B cell (primary cell): ENCODE results near the gene ASIC1. TPM values are rescaled to one million over a fixed set of nuclear protein-coding genes. Genes with fewer than 3 reads are reported as not detected.

Experiments
- ATAC-seq: fragments of 200-7000 bp; cut with Tn5 transposase; one replicate; pipeline ENCODE4 v1.10.0; 2021; ENCODE audit warnings: low read depth, mild to moderate bottlenecking, moderate number of reproducible peaks, moderate library complexity
- CTCF ChIA-PET: fragments of 350-600 bp; sonication (Branson Sonifier 250); formaldehyde crosslinking; loops from one replicate; lab custom pipeline; 2021; ENCODE audit warnings: antibody characterized with exemption, inconsistent platforms; lab: Charles Lee
- POLR2A ChIA-PET: fragments of 350-600 bp; sonication (Branson Sonifier 250); formaldehyde crosslinking; loops from one replicate; lab custom pipeline; 2021; ENCODE audit warnings: antibody characterized with exemption; lab: Charles Lee
- DNase-seq: peaks from one replicate; pipeline ENCODE4 v3.0.0; 2013
- H2AFZ ChIP-seq: 2 replicates; pipeline ENCODE4 v1.6.1; 2012; ENCODE audit warnings: mild to moderate bottlenecking, low read depth, low read length; ENCODE audit not compliant: insufficient read depth, poor library complexity, severe bottlenecking
- H3K27ac ChIP-seq, 2 donors: 1 replicate in 1 of 2; 2 replicates in 1 of 2; pipeline ENCODE4 v1.5.1; 2012 to 2013; ENCODE audit warnings: low read length in 2 of 2, mild to moderate bottlenecking in 2 of 2, moderate library complexity in 1 of 2
- H3K27me3 ChIP-seq, 4 experiments: fragments of 200-600 bp in 1 of 4; sonication (generic) in 1 of 4; replicated peaks in 1 of 4; 1 replicate in 2 of 4; 2 replicates in 2 of 4; pipeline versions ENCODE4 v1.6.1 to v1.7.0; 2013 to 2016; ENCODE audit warnings: low read length in 3 of 4, mild to moderate bottlenecking in 2 of 4, mixed read lengths in 1 of 4, moderate library complexity in 1 of 4; ENCODE audit not compliant: insufficient read depth in 4 of 4, control insufficient read depth in 3 of 4; ENCODE audit errors: control extremely low read depth in 1 of 4
- H3K36me3 ChIP-seq, 2 experiments: replicated peaks in 1 of 2; 1 replicate in 1 of 2; 2 replicates in 1 of 2; pipeline versions ENCODE4 v1.6.1 to v1.7.1; 2013; ENCODE audit warnings: low read length in 1 of 2; ENCODE audit not compliant: insufficient read depth in 2 of 2, control insufficient read depth in 1 of 2; ENCODE audit errors: control extremely low read depth in 1 of 2, extremely low read depth in 1 of 2
- H3K4me1 ChIP-seq, 2 donors: fragments of 200-600 bp in 1 of 2; sonication (generic) in 1 of 2; 1 replicate in 1 of 2; 2 replicates in 1 of 2; pipeline versions ENCODE4 v1.5.1 to v1.6.1; 2013 to 2017; ENCODE audit warnings: low read length in 2 of 2; ENCODE audit not compliant: control insufficient read depth in 2 of 2, insufficient read depth in 2 of 2
- H3K4me2 ChIP-seq: replicated peaks from 2 replicates; pipeline ENCODE3; 2012; ENCODE audit warnings: mild to moderate bottlenecking, low read depth, low read length; ENCODE audit not compliant: poor library complexity, severe bottlenecking
- H3K4me3 ChIP-seq, 5 experiments: fragments of 200-600 bp in 1 of 5; sonication (generic) in 1 of 5; 1 replicate in 3 of 5; 2 replicates in 2 of 5; pipeline versions ENCODE4 v1.5.1 to v1.7.0; 2011 to 2016; ENCODE audit warnings: low read length in 4 of 5, mild to moderate bottlenecking in 4 of 5, low read depth in 2 of 5, control low read depth in 1 of 5, moderate library complexity in 1 of 5; ENCODE audit not compliant: insufficient read depth in 1 of 5; ENCODE audit errors: control extremely low read depth in 1 of 5, extremely low read depth in 1 of 5
- H3K79me2 ChIP-seq: fragments of 200-600 bp; sonication (generic); one replicate; pipeline ENCODE4 v1.6.0; 2016; ENCODE audit warnings: low read length; ENCODE audit not compliant: control insufficient read depth, insufficient read depth
- H3K9ac ChIP-seq: fragments of 200-600 bp; sonication (generic); 2 replicates; pipeline ENCODE4 v1.6.1; 2017; ENCODE audit warnings: mild to moderate bottlenecking, low read length, moderate library complexity
- H3K9me3 ChIP-seq, 3 donors: one replicate each; pipeline versions ENCODE4 v1.6.1 to v1.7.1; 2013; ENCODE audit warnings: low read length in 2 of 3; ENCODE audit not compliant: control insufficient read depth in 2 of 3, insufficient read depth in 1 of 3; ENCODE audit errors: control extremely low read depth in 1 of 3
- H4K20me1 ChIP-seq: 2 replicates; pipeline ENCODE4 v1.6.0; 2012; ENCODE audit warnings: mild to moderate bottlenecking, low read length; ENCODE audit not compliant: insufficient read depth, control insufficient read depth, poor library complexity, severe bottlenecking
- H3K27ac Mint-ChIP-seq: one replicate; pipeline ENCODE4 v1.8.0; 2021; ENCODE audit warnings: mixed read lengths
- H3K27me3 Mint-ChIP-seq: one replicate; pipeline ENCODE4 v1.8.0; 2021; ENCODE audit warnings: mixed read lengths
- H3K4me1 Mint-ChIP-seq: one replicate; pipeline ENCODE4 v1.8.0; 2021; ENCODE audit warnings: mixed read lengths
- H3K4me3 Mint-ChIP-seq: one replicate; pipeline ENCODE4 v1.8.0; 2021; ENCODE audit warnings: mixed read lengths
- H3K9me3 Mint-ChIP-seq: one replicate; pipeline ENCODE4 v1.8.0; 2022; ENCODE audit warnings: mixed read lengths; ENCODE audit not compliant: insufficient read depth
- CTCF ChIP-seq: fragments of 200-600 bp; IDR thresholded peaks from one replicate; pipeline ENCODE4 v1.8.0; 2022; ENCODE audit warnings: antibody characterized with exemption, mild to moderate bottlenecking
- EZH2 ChIP-seq: IDR thresholded peaks from 2 replicates; pipeline ENCODE4 v1.6.1; 2012; ENCODE audit warnings: borderline replicate concordance, low read depth, mild to moderate bottlenecking, moderate library complexity, low read length; ENCODE audit not compliant: insufficient read depth, poor library complexity, severe bottlenecking
- WGBS: methylation state at CpG from one replicate; pipeline ENCODE4 v1.1.5; 2013; ENCODE audit warnings: missing lambda C conversion rate; ENCODE audit not compliant: insufficient coverage; 5-methylcytosine and 5-hydroxymethylcytosine counted together
- intact Hi-C: fragments of 100-400 bp; cut with micrococcal nuclease; formaldehyde crosslinking; loops from one replicate; pipeline ENCODE4 v1.10.0; 2022
- polyA plus RNA-seq: library from polyadenylated mRNA; depleted of rRNA; stranded (reverse); fragments of >200 nt; gene quantifications from 2 replicates; pipeline ENCODE4 v1.2.3, GENCODE V29; 2012
- total RNA-seq, 2 donors: library from RNA; stranded (reverse); fragments of 120-200 nt in 1 of 2; gene quantifications; 1 replicate in 1 of 2; 2 replicates in 1 of 2; pipeline versions ENCODE4 v1.2.3 to v1.2.4, GENCODE V29; 2013 to 2022

Gene ASIC1
- total and polyA plus RNA-seq, 2 donors (not counting 1 experiment from before 2014, with no cell fraction given), result not detected

GRCh38 chr12:50099302-50100008, 42.1 kb downstream of the ASIC1 start:
- ATAC-seq (no peak), DNase-seq (no peak)
- ChIA-PET POLR2A (interaction anchor here (0.7 kb wide), 1 partner anchor 15 kb away, joined by 3 read pairs; the partner anchor contains the start of gene SMARCD1), CTCF (interaction anchor here (0.9 to 4.0 kb wide), 3 partner anchors 10 to 12 kb away, joined by 3 to 21 read pairs (median 5); partner anchors contain the start of gene COX14)
- intact Hi-C loops, result no loop called here
- 93% methylated on average over 5 of the region's 5 CpGs for WGBS
- H3K27ac ChIP-seq, result no peak overlapping the region
- H3K4me1 Mint-ChIP-seq, result no peaks in the 10 kb centered on the region
- H3K4me1 ChIP-seq, result no peaks in the 10 kb centered on the region
- no peaks in the 10 kb centered on the region for H3K27me3 ChIP-seq
- no peaks in the 10 kb centered on the region for H3K9me3 ChIP-seq
- H3K27ac Mint-ChIP-seq, result no peak overlapping the region
- TF ChIP-seq EZH2 (no peak), CTCF (no peak)
- no peaks in the 10 kb centered on the region for H3K79me2 ChIP-seq
- no peak overlapping the region for H3K9ac ChIP-seq
- H3K9me3 Mint-ChIP-seq, result no peaks in the 10 kb centered on the region
- peaks cover 16 to 60% of the 10 kb centered on the region in 2 experiments for H3K36me3 ChIP-seq
- H3K4me3 ChIP-seq, result no peak overlapping the region
- no peaks in the 10 kb centered on the region for H3K27me3 Mint-ChIP-seq
- H2AFZ ChIP-seq, result no peak overlapping the region
- H3K4me2 ChIP-seq, result no peak overlapping the region
- H4K20me1 ChIP-seq, result peaks cover 5% of the 10 kb centered on the region
- H3K4me3 Mint-ChIP-seq, result no peak overlapping the region

DNA sequence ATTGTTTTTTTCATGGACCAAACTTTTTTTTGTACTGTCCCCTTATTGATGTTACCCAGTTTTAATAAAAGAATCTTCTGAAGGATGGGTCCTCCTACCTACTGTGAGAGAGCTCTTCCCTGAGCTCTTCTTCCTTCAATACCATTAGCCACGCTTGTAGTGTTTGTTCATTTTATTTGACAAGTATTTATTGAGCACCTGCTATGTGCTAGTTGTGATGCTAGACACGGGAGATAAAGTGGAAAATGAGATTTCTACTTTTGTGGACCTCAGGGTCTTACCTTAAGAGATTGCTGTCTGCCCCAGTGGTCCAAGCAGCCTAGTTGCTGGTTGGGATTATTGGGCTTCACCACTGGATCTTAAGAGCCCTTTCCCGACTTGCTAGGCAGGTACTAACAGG, 43.2 kb downstream of the ASIC1 start:
- peaks cover 5% of the 10 kb centered on the region for H4K20me1 ChIP-seq
- no peaks in the 10 kb centered on the region for H3K9me3 ChIP-seq
- no peak overlapping the region for H3K27ac ChIP-seq
- Mint-ChIP-seq H3K27me3 (no peaks in the 10 kb centered on the region), H3K9me3 (no peaks in the 10 kb centered on the region), H3K4me3 (no peak overlapping the region), H3K4me1 (no peaks in the 10 kb centered on the region), H3K27ac (no peak overlapping the region)
- POLR2A ChIA-PET, result interaction anchor here (0.5 to 0.6 kb wide), 2 partner anchors 21 to 23 kb away, joined by 3 read pairs; no protein-coding TSS in a partner anchor
- CTCF ChIA-PET, result interaction anchor here (0.5 to 14.8 kb wide), 4 partner anchors 11 to 70 kb away, joined by 3 to 343 read pairs (median 12); partner anchors contain the start of genes COX14 and SMARCD1
- DNase-seq (no peak), ATAC-seq (no peak)
- intact Hi-C loops, result no loop called here
- H2AFZ ChIP-seq, result no peak overlapping the region
- H3K36me3 ChIP-seq, result peaks cover 12 to 50% of the 10 kb centered on the region in 2 experiments
- TF ChIP-seq EZH2, result no peak
- TF ChIP-seq CTCF, result no peak
- no peak overlapping the region for H3K4me3 ChIP-seq
- no peak overlapping the region for H3K4me2 ChIP-seq
- H3K9ac ChIP-seq, result no peak overlapping the region
- peaks cover 5% of the 10 kb centered on the region for H3K79me2 ChIP-seq
- no peaks in the 10 kb centered on the region for H3K4me1 ChIP-seq
- no peaks in the 10 kb centered on the region for H3K27me3 ChIP-seq
- 88% methylated on average over 2 of the region's 3 CpGs for WGBS
